ENCODE results near the gene DHX35. TPM values are rescaled to one million over a fixed set of nuclear protein-coding genes. Genes with fewer than 3 reads are reported as not detected.
A peak's percentile ranks its signal among the peaks of the same experiment; 100 is the strongest.
"Not testable (repeated sequence)": the region's sequence is repeated elsewhere in the genome, so short reads cannot be mapped to it uniquely, and the experiment has no call there.

Gene DHX35
- total and polyA plus RNA-seq, 3 experiments from 2014 or later, result 6.0 to 20.5 (median 19.9) TPM

DNA sequence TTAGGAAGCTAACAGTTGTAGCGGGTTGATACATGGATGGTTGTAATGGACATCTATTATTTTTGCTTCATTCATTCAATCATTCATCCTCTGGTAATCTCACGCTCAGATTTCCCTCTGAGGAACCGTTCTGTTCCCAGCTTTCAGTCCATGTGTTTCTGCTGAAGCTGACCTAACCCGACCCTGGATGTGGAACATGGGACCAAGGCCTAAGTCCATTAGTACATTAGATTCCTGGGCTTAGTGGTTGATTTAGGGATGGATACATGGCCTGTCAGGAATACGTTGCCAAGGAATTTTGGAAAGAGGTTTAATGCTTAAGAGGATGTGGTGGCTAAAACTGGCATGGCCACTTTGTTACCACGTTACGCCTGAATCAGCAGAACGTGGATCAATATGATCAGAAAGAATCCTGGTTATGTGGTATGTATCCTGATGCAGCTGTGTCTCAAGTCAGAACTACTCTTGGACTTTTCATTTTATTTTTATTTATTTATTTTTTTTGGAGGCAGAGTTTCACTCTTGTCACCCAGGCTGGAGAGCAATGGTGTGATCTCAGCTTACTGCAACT is 4.1 kb upstream of the DHX35 start:
- H3K36me3 ChIP-seq (ENCODE audit: insufficient read depth, low read length), result no peaks in the 10 kb centered on the region
- no peaks in the 10 kb centered on the region for H3K9me3 ChIP-seq (ENCODE audit: low read length)
- peaks cover 12% of the 10 kb centered on the region for H3K4me1 ChIP-seq (ENCODE audit: insufficient read depth, low read length)
- Mint-ChIP-seq H3K36me3 (peaks cover 0 to 7% (median 0%) of the 10 kb centered on the region in 3 donors), H3K4me1 (peaks cover 13 to 16% (median 14%) of the 10 kb centered on the region in 3 donors), H3K4me3 (no peak overlapping the region), H3K27me3 (no peaks in the 10 kb centered on the region), H3K9me3 (no peaks in the 10 kb centered on the region), H3K27ac (no peak overlapping the region)
- CTCF ChIA-PET, result no interaction called here
- POLR2A ChIA-PET, result no interaction called here
- no peak overlapping the region for H3K4me3 ChIP-seq (ENCODE audit: low read length)
- DNase-seq, result no peak
- H3K27me3 ChIP-seq (ENCODE audit: insufficient read depth, low read length, poor library complexity, severe bottlenecking), result no peaks in the 10 kb centered on the region
- no peak overlapping the region for H3K27ac ChIP-seq (ENCODE audit: low read depth, low read length)

DNA sequence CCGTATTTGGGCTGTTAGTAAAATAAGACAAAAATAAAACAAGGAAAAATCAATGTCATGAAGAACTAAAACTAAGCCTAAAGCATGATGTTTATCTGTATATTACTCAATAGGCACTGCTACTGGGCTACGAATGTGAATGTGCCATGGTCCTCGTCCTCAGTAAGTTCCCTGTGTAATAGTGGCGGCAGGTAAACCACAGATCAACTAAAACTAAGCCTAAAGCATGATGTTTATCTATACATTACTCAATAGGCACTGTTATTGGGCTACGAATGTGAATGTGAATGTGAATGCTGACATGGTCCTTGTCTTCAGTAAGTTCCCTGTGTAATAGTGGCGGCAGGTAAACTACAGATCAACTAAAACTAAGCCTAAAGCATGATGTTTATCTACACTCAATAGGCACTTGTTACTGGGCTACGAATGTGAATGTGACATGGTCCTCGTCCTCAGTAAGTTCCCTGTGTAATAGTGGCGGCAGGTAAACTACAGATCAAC is 1.9 kb upstream of the DHX35 start:
- H3K36me3 Mint-ChIP-seq, result peaks cover 0 to 14% (median 7%) of the 10 kb centered on the region in 3 donors
- H3K9me3 Mint-ChIP-seq; CTCF ChIA-PET; POLR2A ChIA-PET; H3K27me3 ChIP-seq (ENCODE audit: insufficient read depth, low read length, poor library complexity, severe bottlenecking); DNase-seq; H3K9me3 ChIP-seq (ENCODE audit: low read length); H3K4me3 ChIP-seq (ENCODE audit: low read length); H3K27me3 Mint-ChIP-seq; H3K36me3 ChIP-seq (ENCODE audit: insufficient read depth, low read length); H3K27ac Mint-ChIP-seq; H3K27ac ChIP-seq (ENCODE audit: low read depth, low read length): not testable (repeated sequence)
- H3K4me1 ChIP-seq (ENCODE audit: insufficient read depth, low read length), result peaks cover 21% of the 10 kb centered on the region
- peaks cover 19 to 30% (median 30%) of the 10 kb centered on the region in 3 donors for H3K4me1 Mint-ChIP-seq
- H3K4me3 Mint-ChIP-seq, result peak overlapping the region in 1 of 7 donors; percentile 50

DNA sequence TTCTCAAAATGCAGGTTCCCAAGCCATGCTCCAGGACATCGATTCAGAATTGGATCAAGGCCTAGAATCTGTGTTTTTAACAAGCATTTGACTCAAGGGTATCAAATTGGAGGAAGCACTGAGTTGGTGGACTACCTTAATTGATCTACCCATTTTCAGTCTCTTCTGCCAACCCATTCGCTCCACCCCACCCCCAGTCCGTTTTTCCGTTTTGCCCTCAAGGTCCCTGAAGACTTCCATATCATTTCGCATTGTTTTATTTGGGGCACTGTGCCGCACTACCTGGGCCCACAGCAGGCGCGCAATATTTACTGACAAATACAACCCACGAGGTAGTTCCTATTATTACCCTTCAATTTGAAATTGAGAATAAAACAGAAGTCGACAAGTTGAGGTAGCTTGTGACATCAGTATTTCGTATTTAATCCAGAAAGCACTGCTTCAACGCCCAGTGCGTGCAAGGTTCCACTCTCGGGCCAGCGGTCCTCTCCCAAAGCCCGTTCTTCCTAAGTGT is 557 bp upstream of the DHX35 start:
- POLR2A ChIA-PET, result interaction anchor here (0.9 to 2.4 kb wide), 5 partner anchors 35 to 515 kb away, joined by 3 to 11 read pairs (median 4); partner anchors contain the start of genes ACTR5, FAM83D and PPP1R16B
- H3K27me3 ChIP-seq (ENCODE audit: insufficient read depth, low read length, poor library complexity, severe bottlenecking), result no peaks in the 10 kb centered on the region
- no peaks in the 10 kb centered on the region for H3K9me3 ChIP-seq (ENCODE audit: low read length)
- H3K4me1 ChIP-seq (ENCODE audit: insufficient read depth, low read length), result peaks cover 21% of the 10 kb centered on the region
- H3K27ac ChIP-seq (ENCODE audit: low read depth, low read length), result peak overlapping the region; percentile 52
- no peaks in the 10 kb centered on the region for H3K9me3 Mint-ChIP-seq
- no peaks in the 10 kb centered on the region for H3K36me3 ChIP-seq (ENCODE audit: insufficient read depth, low read length)
- CTCF ChIA-PET, result interaction anchor here (0.8 to 4.8 kb wide), 19 partner anchors 9 to 316 kb away, joined by 3 to 22 read pairs (median 4); partner anchors contain the start of gene FAM83D
- H3K4me1 Mint-ChIP-seq, result peaks cover 22 to 34% (median 33%) of the 10 kb centered on the region in 3 donors
- DNase-seq, result no peak
- H3K27me3 Mint-ChIP-seq, result no peaks in the 10 kb centered on the region
- peaks cover 0 to 17% (median 9%) of the 10 kb centered on the region in 3 donors for H3K36me3 Mint-ChIP-seq
- H3K27ac Mint-ChIP-seq, result peak overlapping the region; percentile 85 to 97 (median 94)
- H3K4me3 ChIP-seq (ENCODE audit: low read length), result peak overlapping the region; percentile 72
- peak overlapping the region; percentile 91 to 98 (median 95) for H3K4me3 Mint-ChIP-seq

DNA sequence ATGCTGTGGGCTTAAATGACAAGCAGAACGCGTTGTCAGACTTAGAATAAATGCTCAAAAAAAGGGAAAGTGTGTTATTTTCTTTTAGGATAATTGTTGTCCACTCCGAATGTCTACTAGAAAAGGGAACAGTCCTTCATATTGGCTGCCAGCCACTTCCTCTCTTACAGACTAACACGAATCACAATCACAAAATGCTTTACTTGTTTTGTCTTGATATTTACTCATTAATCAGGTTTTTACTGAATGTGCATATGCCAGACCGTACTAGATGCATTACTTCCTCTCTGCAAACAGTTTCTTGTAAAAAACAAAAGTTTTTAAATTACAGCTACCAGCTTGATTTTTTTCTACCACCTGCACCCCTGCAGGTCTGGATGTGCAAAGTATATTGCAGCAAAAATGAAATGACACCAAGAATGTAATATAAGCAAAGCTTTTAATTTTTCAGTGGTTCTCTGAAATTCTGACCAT is 821 bp downstream of the DHX35 start:
- H3K9me3 Mint-ChIP-seq, result no peaks in the 10 kb centered on the region
- no peaks in the 10 kb centered on the region for H3K27me3 Mint-ChIP-seq
- Histone ChIP-seq H3K27ac (ENCODE audit: low read depth, low read length) (peak overlapping the region; percentile 84), H3K36me3 (ENCODE audit: insufficient read depth, low read length) (no peaks in the 10 kb centered on the region), H3K4me3 (ENCODE audit: low read length) (peak overlapping the region; percentile 99), H3K4me1 (ENCODE audit: insufficient read depth, low read length) (peaks cover 21% of the 10 kb centered on the region), H3K9me3 (ENCODE audit: low read length) (no peaks in the 10 kb centered on the region), H3K27me3 (ENCODE audit: insufficient read depth, low read length, poor library complexity, severe bottlenecking) (no peaks in the 10 kb centered on the region)
- CTCF ChIA-PET, result interaction anchor here (1.2 to 4.8 kb wide), 11 partner anchors 8 to 314 kb away, joined by 3 to 22 read pairs (median 4); partner anchors contain the start of gene FAM83D
- DNase-seq, result no peak
- H3K4me1 Mint-ChIP-seq, result peaks cover 25 to 34% (median 33%) of the 10 kb centered on the region in 3 donors
- POLR2A ChIA-PET, result interaction anchor here (0.6 to 2.4 kb wide), 6 partner anchors 30 to 490 kb away, joined by 3 to 11 read pairs (median 4); partner anchors contain the start of genes FAM83D, PPP1R16B and RALGAPB
- peaks cover 0 to 24% (median 9%) of the 10 kb centered on the region in 3 donors for H3K36me3 Mint-ChIP-seq
- peak overlapping the region in 7 of 8 donors; percentile 79 to 94 (median 93) for H3K27ac Mint-ChIP-seq
- peak overlapping the region; percentile 91 to 98 (median 95) for H3K4me3 Mint-ChIP-seq

DNA sequence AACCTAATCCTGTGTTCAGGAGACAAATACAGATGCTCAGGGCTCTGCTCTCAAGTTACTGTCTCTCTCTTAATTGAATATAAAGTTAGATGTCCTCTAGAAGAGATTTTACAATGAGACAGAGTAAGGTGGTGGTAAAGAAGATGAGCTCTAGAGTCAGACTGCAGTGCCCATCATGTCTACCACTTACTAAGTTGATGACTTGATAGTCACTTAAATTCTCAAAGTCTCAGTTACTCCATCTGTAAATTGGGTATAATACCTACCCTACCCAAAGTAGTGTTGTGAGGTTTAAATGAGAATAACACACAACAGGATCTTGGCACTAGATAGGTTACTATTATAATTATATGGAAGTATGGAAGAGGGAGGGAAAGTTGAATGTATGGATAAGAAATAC is 1.6 kb downstream of the DHX35 start:
- Mint-ChIP-seq H3K36me3 (peaks cover 0 to 29% (median 9%) of the 10 kb centered on the region in 3 donors), H3K27ac (peak overlapping the region in 1 of 8 donors; percentile 66), H3K9me3 (no peaks in the 10 kb centered on the region), H3K27me3 (no peaks in the 10 kb centered on the region), H3K4me1 (peaks cover 25 to 34% (median 33%) of the 10 kb centered on the region in 3 donors), H3K4me3 (peak overlapping the region in 3 of 7 donors; percentile 19 to 92 (median 70))
- no peaks in the 10 kb centered on the region for H3K27me3 ChIP-seq (ENCODE audit: insufficient read depth, low read length, poor library complexity, severe bottlenecking)
- no peak overlapping the region for H3K27ac ChIP-seq (ENCODE audit: low read depth, low read length)
- ChIA-PET POLR2A (no interaction called here), CTCF (interaction anchor here (1.7 to 4.8 kb wide), 4 partner anchors 33 to 234 kb away, joined by 4 to 22 read pairs (median 8); partner anchors contain the start of gene FAM83D)
- no peaks in the 10 kb centered on the region for H3K36me3 ChIP-seq (ENCODE audit: insufficient read depth, low read length)
- H3K4me1 ChIP-seq (ENCODE audit: insufficient read depth, low read length), result peaks cover 21% of the 10 kb centered on the region
- no peaks in the 10 kb centered on the region for H3K9me3 ChIP-seq (ENCODE audit: low read length)
- DNase-seq, result no peak
- no peak overlapping the region for H3K4me3 ChIP-seq (ENCODE audit: low read length)

DNA sequence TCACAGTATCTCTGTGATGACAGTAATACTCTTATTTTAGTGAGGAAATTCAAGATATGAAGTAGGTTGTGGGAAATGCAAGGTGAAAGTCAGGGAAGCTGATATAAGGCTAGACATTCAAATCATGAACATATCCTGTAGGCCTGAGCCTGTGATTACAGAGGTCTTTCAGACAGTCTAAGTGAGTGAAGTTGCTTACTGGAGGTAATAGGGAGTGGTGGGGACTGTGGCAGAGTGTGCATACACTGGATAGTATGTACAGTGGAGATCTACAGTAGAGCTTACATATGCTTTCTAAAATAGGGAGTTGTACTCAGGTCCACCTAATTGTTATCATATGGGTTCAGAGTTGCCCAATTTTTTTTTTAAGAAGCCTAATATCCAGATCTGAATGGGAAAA is 3.1 kb downstream of the DHX35 start:
- H3K27ac Mint-ChIP-seq, result no peak overlapping the region
- H3K36me3 Mint-ChIP-seq, result peaks cover 0 to 44% (median 9%) of the 10 kb centered on the region in 3 donors
- H3K4me1 ChIP-seq (ENCODE audit: insufficient read depth, low read length), result peaks cover 21% of the 10 kb centered on the region
- no peaks in the 10 kb centered on the region for H3K27me3 Mint-ChIP-seq
- H3K4me3 ChIP-seq (ENCODE audit: low read length), result no peak overlapping the region
- no peak overlapping the region for H3K27ac ChIP-seq (ENCODE audit: low read depth, low read length)
- H3K4me3 Mint-ChIP-seq, result peak overlapping the region in 1 of 7 donors; percentile 34
- no peak for DNase-seq
- H3K4me1 Mint-ChIP-seq, result peaks cover 25 to 34% (median 33%) of the 10 kb centered on the region in 3 donors
- no peaks in the 10 kb centered on the region for H3K9me3 ChIP-seq (ENCODE audit: low read length)
- no peaks in the 10 kb centered on the region for H3K27me3 ChIP-seq (ENCODE audit: insufficient read depth, low read length, poor library complexity, severe bottlenecking)
- H3K36me3 ChIP-seq (ENCODE audit: insufficient read depth, low read length), result peaks cover under 1% of the 10 kb centered on the region
- ChIA-PET POLR2A (no interaction called here), CTCF (interaction anchor here (4.8 kb wide), 1 partner anchor 84 kb away, joined by 22 read pairs; no protein-coding TSS in a partner anchor)
- H3K9me3 Mint-ChIP-seq, result no peaks in the 10 kb centered on the region

DNA sequence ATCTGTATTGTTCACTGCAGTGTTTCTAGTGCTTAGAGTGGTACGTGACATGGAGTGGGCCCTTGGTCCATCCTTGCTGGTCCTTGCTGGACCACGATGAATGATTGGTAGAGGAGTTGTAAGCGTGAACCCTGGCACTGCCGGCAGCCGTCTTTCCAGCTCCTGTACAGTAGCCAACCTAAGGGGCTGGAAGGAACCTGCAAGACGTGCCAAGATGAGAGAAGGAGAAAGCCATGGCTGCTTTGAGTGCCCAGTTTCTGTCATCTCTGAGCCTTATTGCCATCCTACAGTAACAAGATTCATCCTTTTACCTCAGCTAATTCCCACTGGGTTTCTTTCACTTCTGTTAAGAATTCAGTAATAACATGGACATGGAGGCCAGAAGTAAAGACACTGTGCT is 5.9 kb downstream of the DHX35 start:
- H3K27ac ChIP-seq (ENCODE audit: low read depth, low read length), result no peak overlapping the region
- Mint-ChIP-seq H3K4me1 (peaks cover 14 to 28% (median 18%) of the 10 kb centered on the region in 3 donors), H3K36me3 (peaks cover 0 to 60% (median 11%) of the 10 kb centered on the region in 3 donors), H3K27me3 (no peaks in the 10 kb centered on the region), H3K4me3 (no peak overlapping the region), H3K9me3 (no peaks in the 10 kb centered on the region), H3K27ac (peak overlapping the region in 1 of 8 donors; percentile 39)
- H3K4me3 ChIP-seq (ENCODE audit: low read length), result no peak overlapping the region
- no peaks in the 10 kb centered on the region for H3K9me3 ChIP-seq (ENCODE audit: low read length)
- peaks cover 5% of the 10 kb centered on the region for H3K36me3 ChIP-seq (ENCODE audit: insufficient read depth, low read length)
- no peak for DNase-seq
- POLR2A ChIA-PET, result no interaction called here
- CTCF ChIA-PET, result no interaction called here
- peaks cover 8% of the 10 kb centered on the region for H3K4me1 ChIP-seq (ENCODE audit: insufficient read depth, low read length)
- H3K27me3 ChIP-seq (ENCODE audit: insufficient read depth, low read length, poor library complexity, severe bottlenecking), result no peaks in the 10 kb centered on the region

DNA sequence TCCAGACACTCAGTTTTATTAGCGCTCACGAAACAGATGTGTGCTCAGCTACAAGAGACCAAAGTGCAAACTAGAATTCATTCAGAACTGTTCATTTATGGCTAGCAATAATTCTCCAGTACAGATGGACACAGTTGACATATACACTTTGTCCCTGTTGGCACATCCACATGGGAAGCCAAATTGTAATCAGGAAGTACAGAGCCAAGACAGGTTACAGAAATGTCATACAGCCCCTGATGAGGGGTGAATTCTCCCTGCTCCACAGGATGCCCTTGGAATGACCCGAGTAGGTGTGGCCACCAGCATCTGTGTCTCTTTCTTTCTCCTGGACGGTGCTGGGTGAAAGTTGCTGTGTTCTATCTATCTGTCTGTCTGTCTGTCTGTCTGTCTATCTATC is 7.6 kb downstream of the DHX35 start:
- H3K9me3 ChIP-seq (ENCODE audit: low read length), result no peaks in the 10 kb centered on the region
- H3K27me3 Mint-ChIP-seq, result no peaks in the 10 kb centered on the region
- H3K36me3 ChIP-seq (ENCODE audit: insufficient read depth, low read length), result peaks cover 5% of the 10 kb centered on the region
- no peak overlapping the region for H3K27ac ChIP-seq (ENCODE audit: low read depth, low read length)
- H3K9me3 Mint-ChIP-seq, result no peaks in the 10 kb centered on the region
- no peak for DNase-seq
- H3K4me3 Mint-ChIP-seq, result no peak overlapping the region
- no peaks in the 10 kb centered on the region for H3K4me1 ChIP-seq (ENCODE audit: insufficient read depth, low read length)
- no peaks in the 10 kb centered on the region for H3K27me3 ChIP-seq (ENCODE audit: insufficient read depth, low read length, poor library complexity, severe bottlenecking)
- H3K4me1 Mint-ChIP-seq, result peaks cover 17 to 27% (median 18%) of the 10 kb centered on the region in 3 donors
- H3K4me3 ChIP-seq (ENCODE audit: low read length), result no peak overlapping the region
- peaks cover 3 to 73% (median 20%) of the 10 kb centered on the region in 3 donors for H3K36me3 Mint-ChIP-seq
- H3K27ac Mint-ChIP-seq, result no peak overlapping the region
- ChIA-PET CTCF (no interaction called here), POLR2A (no interaction called here)

All from CD8-positive, alpha-beta memory T cell (primary cell).